GM12865 (cell line): ENCODE results near the gene COL20A1.

Experiments
- DNase-seq: peaks from one replicate; pipeline ENCODE4 v3.0.0; 2010; ENCODE audit warnings: low read depth
- H3K4me3 ChIP-seq: 2 replicates; pipeline ENCODE4 v1.5.1; 2011; ENCODE audit warnings: mild to moderate bottlenecking, low read depth, low read length, control low read depth
- TF ChIP-seq, protein P1 (sequence below): IDR thresholded peaks from 2 replicates; pipeline ENCODE4 v1.5.1; 2011; ENCODE audit warnings: low read length, control low read depth, low read depth, inconsistent platforms; ENCODE audit not compliant: insufficient read depth; ENCODE audit errors: missing control alignments

Gene COL20A1

DNA sequence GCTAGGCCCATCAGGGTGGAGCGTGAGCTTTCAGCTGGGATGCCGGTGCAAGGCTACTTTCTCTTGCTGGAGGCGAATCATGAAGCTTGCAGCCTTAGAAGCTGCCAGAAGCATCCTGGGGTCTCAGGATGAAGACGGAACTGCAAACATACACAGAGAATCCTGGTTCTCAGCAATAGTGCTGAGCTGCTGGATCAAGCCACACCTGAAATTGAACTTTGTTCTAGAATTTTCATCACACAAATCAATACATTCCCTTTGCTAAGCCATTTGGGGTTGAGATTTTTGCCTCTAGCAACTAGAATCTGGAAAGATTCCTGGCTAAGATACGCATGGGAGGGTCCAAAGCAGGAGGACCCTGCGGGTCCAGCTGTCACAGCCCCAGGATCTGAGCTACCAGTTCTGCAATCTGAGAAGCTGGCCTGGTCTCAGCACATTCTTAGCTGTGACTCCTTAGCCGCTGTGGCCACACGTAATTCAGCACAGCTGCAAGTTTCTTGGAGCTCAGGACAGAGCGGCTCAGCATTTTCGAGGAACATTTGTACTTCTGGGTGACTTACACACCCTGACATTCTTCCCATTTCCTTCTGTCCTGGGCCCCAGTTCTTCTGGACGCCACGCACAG is 27.0 kb upstream of the COL20A1 start:
- no peak overlapping the region for H3K4me3 ChIP-seq
- DNase-seq, result no peak
- TF ChIP-seq, protein P1, sequence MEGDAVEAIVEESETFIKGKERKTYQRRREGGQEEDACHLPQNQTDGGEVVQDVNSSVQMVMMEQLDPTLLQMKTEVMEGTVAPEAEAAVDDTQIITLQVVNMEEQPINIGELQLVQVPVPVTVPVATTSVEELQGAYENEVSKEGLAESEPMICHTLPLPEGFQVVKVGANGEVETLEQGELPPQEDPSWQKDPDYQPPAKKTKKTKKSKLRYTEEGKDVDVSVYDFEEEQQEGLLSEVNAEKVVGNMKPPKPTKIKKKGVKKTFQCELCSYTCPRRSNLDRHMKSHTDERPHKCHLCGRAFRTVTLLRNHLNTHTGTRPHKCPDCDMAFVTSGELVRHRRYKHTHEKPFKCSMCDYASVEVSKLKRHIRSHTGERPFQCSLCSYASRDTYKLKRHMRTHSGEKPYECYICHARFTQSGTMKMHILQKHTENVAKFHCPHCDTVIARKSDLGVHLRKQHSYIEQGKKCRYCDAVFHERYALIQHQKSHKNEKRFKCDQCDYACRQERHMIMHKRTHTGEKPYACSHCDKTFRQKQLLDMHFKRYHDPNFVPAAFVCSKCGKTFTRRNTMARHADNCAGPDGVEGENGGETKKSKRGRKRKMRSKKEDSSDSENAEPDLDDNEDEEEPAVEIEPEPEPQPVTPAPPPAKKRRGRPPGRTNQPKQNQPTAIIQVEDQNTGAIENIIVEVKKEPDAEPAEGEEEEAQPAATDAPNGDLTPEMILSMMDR, result no peak

- TF ChIP-seq, protein P1, result no peak
- no peak for DNase-seq
- no peak overlapping the region for H3K4me3 ChIP-seq
These were observed 25.3 kb upstream of the COL20A1 start for GRCh38 chr20:63267691-63268090.

- DNase-seq, result no peak
- no peak overlapping the region for H3K4me3 ChIP-seq
- TF ChIP-seq, protein P1, result no peak
These were observed 24.7 kb upstream of the COL20A1 start for GRCh38 chr20:63268256-63268655.

GRCh38 chr20:63268671-63269439 is 24.1 kb upstream of the COL20A1 start:
- no peak for DNase-seq
- no peak overlapping the region for H3K4me3 ChIP-seq
- TF ChIP-seq, protein P1, result no peak

GRCh38 chr20:63269724-63270123 is 23.3 kb upstream of the COL20A1 start:
- DNase-seq, result no peak
- TF ChIP-seq, protein P1, result no peak
- H3K4me3 ChIP-seq, result no peak overlapping the region

GRCh38 chr20:63270606-63271325 is 22.2 kb upstream of the COL20A1 start:
- TF ChIP-seq, protein P1, result no peak
- DNase-seq, result no peak
- H3K4me3 ChIP-seq, result no peak overlapping the region
